ENCODE data around the gene MEF2A.

- TF ChIP-seq POLR2A (IDR thresholded peaks at IDR 0.05; ENCODE audit: low read length) (no peak), GATA1 (IDR thresholded peaks at IDR 0.05; ENCODE audit: low read depth, low read length) (no peak)
These were observed 130.3 kb downstream of the MEF2A start for GRCh38 chr15:99696096-99696495.

All from erythroblast (primary cell).